ENCODE data around the gene MED14.
"Not testable (repeated sequence)": the region's sequence is repeated elsewhere in the genome, so short reads cannot be mapped to it uniquely, and the experiment has no call there.

MED14 gene

GRCh38 chrX:40735325-40736169 lies at the start of gene MED14:
TSS of gene MED14 (minus strand) at chrX:40735542. CDS start at chrX:40735412, 130 bp downstream.
- DNase-seq = peak; percentile 89 to 91

DNA sequence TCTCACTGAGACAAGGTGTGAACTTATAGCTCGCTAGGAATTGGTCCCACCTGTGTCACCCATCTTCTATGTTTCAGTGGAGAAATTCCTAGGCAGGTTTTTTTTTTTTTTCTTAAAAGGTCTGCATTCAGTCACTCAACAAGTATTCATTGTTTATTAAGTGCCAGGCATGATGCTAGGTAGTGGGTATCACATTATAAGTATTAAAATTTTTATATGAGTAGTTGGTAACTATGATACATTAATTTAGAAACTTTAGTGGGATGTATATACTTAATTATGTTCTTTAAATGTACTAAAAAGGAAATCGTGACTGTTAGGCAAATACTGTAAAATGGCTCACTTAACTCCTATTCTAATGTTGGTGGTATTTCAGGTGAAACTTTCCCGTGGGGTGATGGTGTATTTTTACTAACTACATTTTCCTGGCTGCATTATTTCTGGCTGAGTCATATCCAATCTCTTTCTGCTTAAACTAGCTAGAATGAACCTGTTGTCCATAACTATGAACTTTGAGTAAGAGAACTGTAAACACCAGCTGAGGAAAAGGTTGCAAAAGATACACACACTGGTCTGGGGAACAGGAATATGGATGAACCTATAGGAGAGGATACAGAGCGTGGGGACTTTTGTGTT lies 49.3 kb upstream of the MED14 start:
- no peak for DNase-seq

DNA sequence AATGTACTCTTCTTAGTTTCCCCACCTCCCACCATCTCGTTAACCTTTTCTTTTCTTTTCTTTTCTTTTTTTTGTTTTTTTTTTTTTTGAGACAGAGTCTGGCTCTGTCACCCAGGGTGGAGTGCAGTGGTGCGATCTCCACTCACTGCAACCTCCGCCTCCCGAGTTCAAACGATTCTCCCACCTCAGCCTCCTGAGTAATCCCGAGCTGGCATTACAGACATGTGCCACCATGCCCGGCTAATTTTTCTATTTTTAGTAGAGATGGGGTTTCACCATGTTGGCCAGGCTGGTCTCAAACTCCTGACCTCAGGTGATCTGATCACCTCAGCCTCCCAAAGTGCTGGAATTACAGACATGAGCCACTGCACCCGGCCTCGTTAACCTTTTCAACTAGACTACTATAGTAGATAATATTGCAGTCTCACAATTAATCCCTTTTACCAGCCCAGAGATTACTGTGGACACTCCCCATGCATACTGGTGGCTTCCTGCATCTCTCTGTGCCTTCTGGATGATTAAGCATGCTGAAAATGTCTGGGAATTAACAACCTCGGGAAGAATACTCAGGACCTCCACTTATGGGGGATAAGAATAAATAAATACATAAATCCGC lies 47.4 kb upstream of the MED14 start:
- not testable (repeated sequence) for DNase-seq

DNA sequence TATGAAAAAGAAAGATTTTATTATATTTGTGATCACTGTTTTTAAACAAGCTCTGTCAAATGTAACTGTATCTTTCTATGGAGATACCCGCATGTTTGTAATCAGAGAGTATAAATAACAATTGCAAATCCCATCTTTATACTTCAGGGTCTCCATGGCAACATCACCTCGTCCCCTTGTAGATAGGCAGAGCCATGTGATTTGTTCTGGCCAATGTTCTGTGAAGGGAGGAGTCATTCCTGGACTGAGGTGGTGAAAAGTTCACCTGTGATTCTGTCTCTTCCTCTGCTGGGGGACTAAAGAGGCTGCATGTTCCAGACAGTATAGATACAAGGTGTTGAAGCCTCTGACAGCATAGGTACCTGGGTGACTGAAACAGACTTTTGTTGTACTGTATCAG lies 45.6 kb upstream of the MED14 start:
- no peak for DNase-seq

DNA sequence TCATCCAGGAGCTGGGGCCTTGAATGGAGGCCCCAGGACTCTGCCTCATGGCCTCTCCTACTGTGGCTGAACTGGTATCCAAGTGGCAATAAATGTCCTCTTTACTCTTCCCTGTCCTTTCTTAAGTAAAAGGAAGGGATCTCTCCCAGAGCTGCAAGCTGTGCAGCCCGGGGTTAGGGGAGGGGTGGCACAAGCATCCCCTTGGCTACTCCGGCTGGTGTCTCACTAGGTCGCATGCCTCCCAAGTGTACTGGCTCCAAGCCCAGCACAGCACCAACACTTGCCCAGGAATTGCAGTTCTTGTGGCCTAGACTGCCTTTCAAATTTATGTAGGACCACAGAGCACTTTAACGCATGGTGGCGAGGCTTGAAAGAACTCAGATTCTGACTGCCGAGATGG lies 44.7 kb upstream of the MED14 start:
- DNase-seq = no peak

DNA sequence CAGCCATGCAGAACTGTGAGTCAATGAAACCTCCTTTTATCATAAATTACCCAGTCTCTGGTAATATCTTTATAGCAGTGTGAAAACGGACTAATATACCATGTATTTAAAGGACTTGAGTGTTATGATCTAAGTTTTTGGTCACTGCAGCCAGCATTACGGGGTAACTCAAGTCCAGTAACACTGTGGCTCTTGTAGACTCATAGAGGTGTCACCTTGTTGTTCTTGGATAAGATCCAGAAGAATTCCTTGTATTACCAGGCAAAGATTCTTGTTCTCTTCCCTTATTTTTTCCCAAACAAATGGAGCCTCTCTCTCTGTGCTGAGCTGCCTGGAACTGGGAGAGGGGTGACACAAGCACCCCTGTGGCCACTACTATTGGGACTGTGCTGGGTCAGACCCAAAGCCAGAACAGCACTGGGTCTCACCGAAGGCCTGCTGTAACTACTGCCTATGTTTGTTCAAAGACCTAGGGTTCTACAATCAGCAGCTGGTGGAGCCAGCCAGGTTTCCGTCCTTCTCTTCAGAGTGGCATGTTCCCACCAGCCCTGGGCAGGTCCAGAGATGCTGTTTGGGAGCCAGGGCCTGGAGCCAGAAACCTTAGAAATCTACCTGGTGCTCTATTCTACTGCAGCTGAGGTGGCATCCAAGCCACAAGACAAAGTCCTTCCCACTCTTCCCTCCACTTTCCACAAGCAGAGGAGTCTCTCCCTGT lies 43.7 kb upstream of the MED14 start:
- DNase-seq = no peak

DNA sequence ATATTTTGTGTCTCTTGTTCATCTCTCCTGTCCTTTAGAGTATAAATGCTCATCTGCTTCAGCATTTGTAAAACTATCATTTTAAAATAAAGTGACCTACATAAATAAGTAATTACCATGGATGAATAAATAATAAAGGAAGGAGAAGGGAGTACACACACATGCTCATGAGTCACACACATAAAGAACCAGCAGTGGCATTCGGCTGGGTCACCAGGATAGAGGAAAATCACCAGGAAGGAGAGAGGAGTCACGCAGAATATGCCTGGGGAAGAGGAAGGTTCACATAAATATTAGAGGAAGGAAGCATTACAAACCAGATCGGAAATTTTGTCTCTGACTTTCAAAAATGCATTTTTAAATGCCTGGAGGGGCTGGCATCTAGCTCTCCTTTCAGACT lies 38.5 kb upstream of the MED14 start:
- DNase-seq = no peak

DNA sequence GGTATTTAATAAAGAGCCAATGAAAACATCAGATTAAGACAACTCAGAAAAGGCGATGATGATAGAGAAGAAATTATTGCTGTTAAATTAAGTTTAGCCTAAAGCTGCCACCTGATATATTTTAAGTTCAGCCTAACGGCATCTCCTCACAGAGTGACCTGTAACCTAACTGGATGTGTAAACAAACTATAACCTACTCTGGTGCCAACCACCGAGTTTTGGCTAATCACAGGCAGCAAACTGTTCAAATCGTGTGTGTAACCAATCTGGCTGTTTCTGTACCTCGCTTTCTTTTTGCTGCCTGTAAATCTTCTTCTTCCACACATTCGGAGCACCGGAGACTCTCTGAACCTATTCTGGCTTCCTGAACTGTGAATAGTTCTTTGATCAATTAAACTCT lies 37.8 kb upstream of the MED14 start:
- DNase-seq = no peak

- no peak for DNase-seq
Measured at GRCh38 chrX:40772290-40772689, 36.9 kb upstream of the MED14 start.

- DNase-seq = no peak
Measured at GRCh38 chrX:40761762-40762161, 26.4 kb upstream of the MED14 start.

GRCh38 chrX:40759374-40759773 lies 24.0 kb upstream of the MED14 start:
- DNase-seq = no peak

DNA sequence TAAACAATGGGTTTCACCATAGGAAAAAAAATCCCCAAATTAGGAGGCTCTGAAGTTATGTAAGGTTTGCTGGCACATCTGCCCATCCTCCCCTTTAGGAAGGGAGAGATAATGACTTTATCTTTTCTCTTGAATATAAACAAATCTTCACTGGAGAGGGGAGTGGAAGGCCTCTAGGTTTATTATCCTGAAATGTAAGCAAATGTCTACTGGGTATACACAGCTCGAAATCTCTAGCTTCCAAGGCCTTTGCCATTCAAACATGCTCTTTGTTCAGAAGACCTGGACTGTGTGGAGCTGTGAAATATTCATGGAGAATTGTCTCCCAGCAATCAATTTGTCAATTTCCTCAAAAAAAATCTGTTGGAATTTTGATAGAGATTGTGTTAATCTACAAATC lies 21.7 kb upstream of the MED14 start:
- DNase-seq = no peak

DNA sequence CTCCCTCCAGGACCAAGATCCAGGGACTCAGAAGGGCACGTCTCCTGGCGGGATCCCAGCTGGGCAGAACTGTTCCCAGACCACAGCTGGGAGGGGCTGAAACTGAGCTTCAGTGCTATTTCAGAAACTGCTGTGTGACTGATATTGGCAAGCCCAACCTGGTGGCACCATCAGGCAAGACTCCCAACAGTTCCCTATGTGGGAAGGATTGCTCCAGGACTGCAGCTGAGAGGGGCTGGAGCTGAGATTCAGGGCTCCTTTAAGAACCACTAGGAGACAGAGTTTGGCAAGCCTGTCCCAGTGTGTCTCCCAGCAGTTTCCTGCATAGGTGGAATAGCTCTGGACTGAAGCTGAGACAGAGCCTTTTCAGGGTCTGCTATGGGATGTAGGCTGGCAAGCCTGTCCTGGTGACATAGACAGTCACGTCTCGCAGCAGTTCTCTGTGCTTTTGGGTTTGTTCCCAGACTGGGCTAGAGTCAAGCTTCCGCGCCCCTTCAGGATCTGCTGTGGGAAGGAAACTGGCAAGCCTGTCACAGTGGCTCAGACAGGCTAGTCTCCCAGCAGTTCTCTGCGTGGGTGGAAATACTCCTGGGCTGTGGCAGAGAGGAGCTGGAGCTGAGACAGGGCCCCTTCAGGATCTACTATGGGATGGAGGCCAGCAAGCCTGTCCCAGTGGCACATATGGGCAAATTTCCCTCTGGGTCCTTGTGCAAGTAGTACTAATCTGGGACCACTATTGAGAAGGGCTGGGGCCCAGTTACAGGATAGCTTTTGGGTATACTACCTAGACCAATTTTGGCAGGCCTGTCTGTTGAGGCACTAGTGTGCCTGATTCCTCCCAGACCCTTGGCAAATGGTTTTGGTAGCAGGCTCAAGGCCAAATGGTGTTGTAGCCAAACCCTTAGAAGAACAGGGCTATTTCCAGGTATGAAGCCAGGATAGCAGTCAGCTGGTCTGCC lies 20.2 kb upstream of the MED14 start:
- no peak for DNase-seq

DNA sequence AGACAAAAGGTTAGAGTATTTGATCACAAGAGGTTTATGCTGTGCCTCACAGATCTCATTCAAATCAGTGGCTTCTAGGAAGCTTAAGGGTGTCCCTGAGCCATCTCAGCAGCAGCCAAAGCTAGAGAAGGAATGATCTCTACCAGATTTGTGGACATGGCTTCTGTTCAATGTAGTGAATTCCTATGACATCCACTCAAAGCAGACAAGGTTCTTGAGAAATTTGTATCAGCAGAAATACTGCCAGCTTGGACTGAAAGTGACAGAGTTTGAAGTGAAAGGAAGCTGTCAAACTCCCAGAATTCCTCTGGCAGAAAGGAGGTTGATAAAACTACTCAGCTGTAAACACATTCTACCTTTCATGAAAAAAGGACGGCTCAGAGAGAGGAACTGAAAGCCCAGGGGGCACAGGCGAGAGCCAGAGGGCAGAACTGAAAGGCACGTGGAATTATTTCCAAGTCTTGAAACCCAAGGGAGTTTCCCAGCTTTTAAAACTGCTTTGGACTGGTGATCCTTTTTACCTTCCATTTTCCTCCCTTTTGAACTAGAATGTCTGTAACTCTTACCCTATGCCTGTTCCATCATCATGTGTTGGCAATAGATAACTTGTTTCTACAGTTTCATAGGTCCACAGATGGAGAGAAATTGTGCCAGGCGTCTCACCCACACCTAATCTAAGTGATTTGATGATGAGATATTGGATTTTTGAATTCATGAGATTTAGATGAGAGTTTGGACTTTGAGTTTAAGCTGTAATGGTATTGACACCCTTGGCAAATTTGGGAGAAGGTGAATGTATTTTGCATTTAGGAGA lies 14.5 kb upstream of the MED14 start:
- DNase-seq = no peak

GRCh38 chrX:40748977-40749376 lies 13.6 kb upstream of the MED14 start:
- peak in 1 of 2 experiments; percentile 3 for DNase-seq

- DNase-seq = no peak
Measured at GRCh38 chrX:40746521-40746920, 11.2 kb upstream of the MED14 start.

GRCh38 chrX:40736170-40736505 lies 796 bp upstream of the MED14 start:
- DNase-seq = peak; percentile 21 to 28

- DNase-seq = peak; percentile 23 to 27
Measured at GRCh38 chrX:40734971-40735324, 394 bp downstream of the MED14 start.

GRCh38 chrX:40733706-40734105 lies 1.6 kb downstream of the MED14 start:
- no peak for DNase-seq

DNA sequence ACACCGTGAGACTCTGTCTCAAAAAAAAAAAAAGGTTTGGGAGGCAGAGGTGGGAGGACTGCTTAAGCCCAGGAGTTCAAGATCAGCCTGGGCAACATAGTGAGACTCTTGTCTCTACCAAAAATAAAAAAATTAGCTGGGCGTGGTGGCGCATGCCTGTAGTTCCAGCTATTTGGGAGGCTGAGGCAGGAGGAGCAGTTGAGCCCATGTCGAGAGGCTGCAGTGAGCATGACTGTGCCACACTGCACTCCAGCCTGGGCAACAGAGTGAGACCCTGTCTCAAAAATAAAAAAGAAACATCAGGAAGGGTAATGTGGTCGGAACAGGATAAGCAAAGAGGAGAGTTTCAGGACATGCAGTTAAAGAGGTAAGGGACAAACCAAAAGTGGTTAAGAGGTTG lies 2.8 kb downstream of the MED14 start:
- DNase-seq = not testable (repeated sequence)
